Parathyroid adenoma (tissue), 2 donors: Measurements from ENCODE around the gene TMEM131.
"Not testable (repeated sequence)": the region's sequence is repeated elsewhere in the genome, so short reads cannot be mapped to it uniquely, and the experiment has no call there.

ENCODE experiments used
- H2AFZ ChIP-seq: fragments of 300-600 bp; sonication (generic); one replicate; pipeline ENCODE4 v1.7.0; 2017; ENCODE audit warnings: antibody characterized with exemption, mild to moderate bottlenecking
- H3K27ac ChIP-seq: fragments of 300-600 bp; sonication (generic); one replicate; pipeline ENCODE4 v1.7.0; 2017
- H3K27me3 ChIP-seq: fragments of 300-600 bp; sonication (generic); one replicate; pipeline ENCODE4 v1.7.0; 2017; ENCODE audit warnings: low read length; ENCODE audit not compliant: control insufficient read depth, insufficient read depth
- H3K36me3 ChIP-seq: fragments of 300-600 bp; sonication (generic); one replicate; pipeline ENCODE4 v1.7.0; 2017; ENCODE audit warnings: low read length; ENCODE audit not compliant: control insufficient read depth, insufficient read depth
- H3K4me1 ChIP-seq: fragments of 300-600 bp; sonication (generic); one replicate; pipeline ENCODE4 v1.7.0; 2017; ENCODE audit warnings: control low read depth
- H3K4me2 ChIP-seq: fragments of 300-600 bp; sonication (generic); one replicate; pipeline ENCODE4 v1.7.0; 2017; ENCODE audit warnings: low read length
- H3K4me3 ChIP-seq: fragments of 300-600 bp; sonication (generic); one replicate; pipeline ENCODE4 v1.7.0; 2017; ENCODE audit warnings: low read depth, low read length
- H3K79me2 ChIP-seq: fragments of 300-600 bp; sonication (generic); one replicate; pipeline ENCODE4 v1.7.0; 2017; ENCODE audit warnings: control low read depth
- H3K9ac ChIP-seq: fragments of 300-600 bp; sonication (generic); one replicate; pipeline ENCODE4 v1.7.0; 2017; ENCODE audit warnings: mild to moderate bottlenecking
- H3K9me3 ChIP-seq: fragments of 300-600 bp; sonication (generic); one replicate; pipeline ENCODE4 v1.7.0; 2017; ENCODE audit warnings: low read length; ENCODE audit not compliant: control insufficient read depth
- CTCF ChIP-seq: fragments of 300-600 bp; sonication (generic); IDR thresholded peaks from one replicate; pipeline ENCODE4 v1.7.0; 2017; ENCODE audit warnings: antibody characterized with exemption, mild to moderate bottlenecking
- donor health status: primary hyperparathyroidism.

TMEM131 gene

GRCh38 chr2:97891611-97892010, 104.1 kb downstream of the TMEM131 start:
- Histone ChIP-seq H3K9me3 (no peaks in the 10 kb centered on the region), H3K4me3 (no peak overlapping the region), H3K9ac (no peak overlapping the region), H2AFZ (no peak overlapping the region), H3K4me2 (no peak overlapping the region), H3K79me2 (peaks cover 3% of the 10 kb centered on the region), H3K27ac (no peak overlapping the region), H3K36me3 (no peaks in the 10 kb centered on the region), H3K4me1 (no peaks in the 10 kb centered on the region), H3K27me3 (no peaks in the 10 kb centered on the region)
- no peak for TF ChIP-seq CTCF

- TF ChIP-seq CTCF: no peak
- H3K9me3 ChIP-seq: peaks cover 4% of the 10 kb centered on the region
- H3K79me2 ChIP-seq: peaks cover 23% of the 10 kb centered on the region
- H3K4me3 ChIP-seq: no peak overlapping the region
- no peak overlapping the region for H3K9ac ChIP-seq
- H3K4me2 ChIP-seq: no peak overlapping the region
- no peak overlapping the region for H2AFZ ChIP-seq
- no peaks in the 10 kb centered on the region for H3K27me3 ChIP-seq
- H3K36me3 ChIP-seq: no peaks in the 10 kb centered on the region
- no peaks in the 10 kb centered on the region for H3K4me1 ChIP-seq
- no peak overlapping the region for H3K27ac ChIP-seq
Measured at GRCh38 chr2:97889156-97889555, 106.6 kb downstream of the TMEM131 start.

- H3K27ac ChIP-seq: no peak overlapping the region
- no peak for TF ChIP-seq CTCF
- no peak overlapping the region for H3K9ac ChIP-seq
- no peaks in the 10 kb centered on the region for H3K36me3 ChIP-seq
- H3K4me2 ChIP-seq: no peak overlapping the region
- H3K4me3 ChIP-seq: no peak overlapping the region
- H3K79me2 ChIP-seq: peaks cover 23% of the 10 kb centered on the region
- no peaks in the 10 kb centered on the region for H3K4me1 ChIP-seq
- no peaks in the 10 kb centered on the region for H3K27me3 ChIP-seq
- H2AFZ ChIP-seq: no peak overlapping the region
- peaks cover 4% of the 10 kb centered on the region for H3K9me3 ChIP-seq
Measured at GRCh38 chr2:97885841-97886240, 109.9 kb downstream of the TMEM131 start.

GRCh38 chr2:97880334-97880733, 115.4 kb downstream of the TMEM131 start:
- H3K9ac ChIP-seq: no peak overlapping the region
- no peak for TF ChIP-seq CTCF
- no peak overlapping the region for H3K4me2 ChIP-seq
- no peak overlapping the region for H2AFZ ChIP-seq
- no peak overlapping the region for H3K4me3 ChIP-seq
- H3K79me2 ChIP-seq: peaks cover 35% of the 10 kb centered on the region
- H3K27ac ChIP-seq: no peak overlapping the region
- H3K36me3 ChIP-seq: no peaks in the 10 kb centered on the region
- no peaks in the 10 kb centered on the region for H3K27me3 ChIP-seq
- no peaks in the 10 kb centered on the region for H3K4me1 ChIP-seq
- H3K9me3 ChIP-seq: no peaks in the 10 kb centered on the region

- no peak for TF ChIP-seq CTCF
- no peak overlapping the region for H3K27ac ChIP-seq
- H3K9ac ChIP-seq: no peak overlapping the region
- H3K4me1 ChIP-seq: no peaks in the 10 kb centered on the region
- H2AFZ ChIP-seq: no peak overlapping the region
- no peak overlapping the region for H3K4me3 ChIP-seq
- H3K27me3 ChIP-seq: no peaks in the 10 kb centered on the region
- no peaks in the 10 kb centered on the region for H3K9me3 ChIP-seq
- H3K36me3 ChIP-seq: no peaks in the 10 kb centered on the region
- peaks cover 26% of the 10 kb centered on the region for H3K79me2 ChIP-seq
- H3K4me2 ChIP-seq: no peak overlapping the region
Measured at GRCh38 chr2:97878865-97879264, 116.9 kb downstream of the TMEM131 start.

GRCh38 chr2:97878317-97878716, 117.4 kb downstream of the TMEM131 start:
- not testable (repeated sequence) for H3K9ac ChIP-seq

More at GRCh38 chr2:97878317-97878716, 117.4 kb downstream of the TMEM131 start:
- H3K79me2 ChIP-seq: peaks cover 26% of the 10 kb centered on the region
- not testable (repeated sequence) for H3K4me1 ChIP-seq, H3K27ac ChIP-seq, H3K9me3 ChIP-seq, H3K36me3 ChIP-seq, H3K4me2 ChIP-seq, H2AFZ ChIP-seq, H3K4me3 ChIP-seq, H3K27me3 ChIP-seq
